HCT116 (cell line): ENCODE measurements around the gene GAP43. TPM values are rescaled to one million over a fixed set of nuclear protein-coding genes. Genes with fewer than 3 reads are reported as not detected.

Experiments
- ATAC-seq: fragments of 200-7000 bp; cut with Tn5 transposase; 2 replicates; pipeline ENCODE4 v1.9.1; 2020; ENCODE audit warnings: mild to moderate bottlenecking, moderate library complexity
- BruUV-seq: library from RNA; stranded (reverse); fragments of 400-500 nt; replicated peaks from 2 replicates; lab custom pipeline; 2021; lab: Mats Ljungman, UMichigan
- CTCF ChIA-PET: fragments of 300-600 bp; sonication (Branson Sonifier 250); formaldehyde crosslinking; loops from one replicate; lab custom pipeline; 2021; ENCODE audit warnings: antibody characterized with exemption; lab: Charles Lee
- POLR2A ChIA-PET: fragments of 300-600, 350-600 bp; sonication (Branson Sonifier 250); formaldehyde crosslinking; loops from one replicate; lab custom pipeline; 2021; ENCODE audit warnings: antibody characterized with exemption; lab: Charles Lee
- RAD21 ChIA-PET, 2 experiments: fragments of 300-600 bp; sonication (Branson Sonifier 250); formaldehyde crosslinking; loops; one replicate each; lab custom pipeline; 2023; ENCODE audit warnings: low total read pairs in 2 of 2; ENCODE audit not compliant: uncharacterized antibody in 2 of 2, unreplicated experiment in 2 of 2, low non-redundant PET in 1 of 2; lab: Charles Lee
- DNase-seq: peaks from one replicate; pipeline ENCODE4 v3.0.0-alpha.2; 2010; ENCODE audit warnings: low read depth, low spot score
- H2AFZ ChIP-seq: fragments of 200-600 bp; shearing (Covaris generic), sonication (generic); 2 replicates; pipeline ENCODE4 v1.6.1; 2017; ENCODE audit warnings: low read depth, mixed run types, mixed read lengths, antibody characterized with exemption, low read length; ENCODE audit not compliant: poor library complexity, severe bottlenecking
- H3K27ac ChIP-seq: 2 replicates; pipeline ENCODE4 v1.5.1; 2012; ENCODE audit warnings: low read depth, low read length
- H3K27me3 ChIP-seq: fragments of 200-600 bp; sonication (generic); 2 replicates; pipeline ENCODE4 v1.6.1; 2016; ENCODE audit warnings: mixed run types, low read length, mixed read lengths; ENCODE audit not compliant: insufficient read depth
- H3K36me3 ChIP-seq, 2 experiments: fragments of 200-500 bp in 1 of 2; fragments of 200-600 bp in 1 of 2; sonication (Bioruptor generic) in 1 of 2; sonication (generic) in 1 of 2; 2 replicates each; pipeline versions ENCODE4 v1.5.1 to v1.6.1; 2014 to 2016; ENCODE audit warnings: low read length in 2 of 2, inconsistent platforms in 1 of 2, mixed read lengths in 1 of 2, mixed run types in 1 of 2; ENCODE audit not compliant: insufficient read depth in 2 of 2, control insufficient read depth in 1 of 2
- H3K4me1 ChIP-seq, 2 experiments: fragments of 200-600 bp in 1 of 2; sonication (generic) in 1 of 2; 2 replicates each; pipeline versions ENCODE4 v1.5.1 to v1.6.1; 2012 to 2017; ENCODE audit warnings: low read length in 2 of 2, inconsistent platforms in 1 of 2, mild to moderate bottlenecking in 1 of 2, mixed read lengths in 1 of 2, mixed run types in 1 of 2, moderate library complexity in 1 of 2; ENCODE audit not compliant: insufficient read depth in 2 of 2, control insufficient read depth in 1 of 2
- H3K4me2 ChIP-seq: fragments of 200-600 bp; sonication (generic); 2 replicates; pipeline ENCODE4 v1.6.1; 2017; ENCODE audit warnings: mixed run types, low read length, mixed read lengths
- H3K4me3 ChIP-seq, 2 experiments: fragments of 200-600 bp in 1 of 2; sonication (generic) in 1 of 2; replicated peaks in 1 of 2; 2 replicates each; pipeline ENCODE4 v1.5.1; 2011 to 2016; ENCODE audit warnings: low read length in 2 of 2, control low read depth in 1 of 2, low read depth in 1 of 2, mild to moderate bottlenecking in 1 of 2, mixed read lengths in 1 of 2, mixed run types in 1 of 2
- H3K79me2 ChIP-seq: fragments of 200-600 bp; sonication (generic); 2 replicates; pipeline ENCODE4 v1.6.1; 2017; ENCODE audit warnings: mild to moderate bottlenecking, mixed run types, low read length, moderate library complexity, mixed read lengths; ENCODE audit not compliant: insufficient read depth
- H3K9ac ChIP-seq: fragments of 200-600 bp; sonication (generic); 2 replicates; pipeline ENCODE4 v1.6.1; 2016; ENCODE audit warnings: low read length, mixed read lengths
- H3K9me2 ChIP-seq: fragments of 200-600 bp; sonication (generic), shearing (Covaris generic); 2 replicates; pipeline ENCODE4 v1.6.1; 2017; ENCODE audit warnings: mixed run types, mild to moderate bottlenecking, moderate library complexity; ENCODE audit not compliant: insufficient read depth
- H3K9me3 ChIP-seq, 2 experiments: fragments of 200-500 bp in 1 of 2; fragments of 200-600 bp in 1 of 2; sonication (Bioruptor generic) in 1 of 2; sonication (generic) in 1 of 2; 2 replicates each; pipeline ENCODE4 v1.6.1; 2014 to 2017; ENCODE audit warnings: low read length in 2 of 2, mixed read lengths in 2 of 2, inconsistent platforms in 1 of 2, low read depth in 1 of 2, mild to moderate bottlenecking in 1 of 2, mixed run types in 1 of 2, moderate library complexity in 1 of 2; ENCODE audit not compliant: control insufficient read depth in 1 of 2, insufficient read depth in 1 of 2
- H4K20me1 ChIP-seq: fragments of 200-600 bp; sonication (generic), shearing (Covaris generic); 2 replicates; pipeline ENCODE4 v1.6.1; 2017; ENCODE audit warnings: mixed run types, mild to moderate bottlenecking, moderate library complexity; ENCODE audit not compliant: insufficient read depth
- ELF1 ChIP-seq: IDR thresholded peaks from 2 replicates; pipeline ENCODE4 v1.6.1; 2012; ENCODE audit warnings: low read depth, borderline replicate concordance
- EZH2phosphoT487 ChIP-seq: fragments of 200-600 bp; IDR thresholded peaks from 2 replicates; pipeline ENCODE4 v1.6.1; 2018; ENCODE audit warnings: antibody characterized with exemption, borderline replicate concordance
- JUND ChIP-seq: IDR thresholded peaks from 2 replicates; pipeline ENCODE4 v1.6.1; 2012
- POLR2AphosphoS5 ChIP-seq: IDR thresholded peaks from 2 replicates; pipeline ENCODE4 v1.6.1; 2011; ENCODE audit warnings: mild to moderate bottlenecking, low read depth, low read length, moderate library complexity
- RAD21 ChIP-seq: IDR thresholded peaks from 2 replicates; pipeline ENCODE4 v1.6.1; 2012; ENCODE audit warnings: low read depth, mild to moderate bottlenecking
- SP1 ChIP-seq: IDR thresholded peaks from 2 replicates; pipeline ENCODE4 v1.6.1; 2012; ENCODE audit warnings: low read depth
- SRF ChIP-seq: IDR thresholded peaks from 2 replicates; pipeline ENCODE4 v1.6.1; 2012; ENCODE audit warnings: low read depth
- YY1 ChIP-seq: IDR thresholded peaks from 2 replicates; pipeline ENCODE4 v1.6.1; 2011; ENCODE audit warnings: low read length, low read depth, moderate library complexity, mild to moderate bottlenecking; ENCODE audit not compliant: insufficient replicate concordance; ENCODE audit errors: extremely low read depth
- ZFX ChIP-seq: fragments of 450-650 bp; IDR thresholded peaks from 2 replicates; pipeline ENCODE4 v1.6.1; 2017
- intact Hi-C: fragments of 100-400 bp; cut with micrococcal nuclease; formaldehyde crosslinking; loops from 2 replicates; pipeline ENCODE4 v1.10.0; 2022
- total RNA-seq: library from RNA; stranded (reverse); gene quantifications from one replicate; pipeline ENCODE4 v1.2.1, GENCODE V29; 2021; ENCODE audit not compliant: unreplicated experiment
- TF ChIP-seq, protein P1 (sequence below): IDR thresholded peaks from 2 replicates; pipeline ENCODE4 v1.6.1; 2012
- TF ChIP-seq, protein P2 (sequence below), 3 experiments: fragments of 200-600 bp in 1 of 3; sonication (generic) in 1 of 3; IDR thresholded peaks in 2 of 3; conservative IDR thresholded peaks in 1 of 3; 2 replicates each; pipeline ENCODE4 v1.5.1; 2012 to 2017; ENCODE audit warnings: low read depth in 2 of 3, low read length in 2 of 3, antibody characterized with exemption in 1 of 3, borderline replicate concordance in 1 of 3, control low read depth in 1 of 3, mild to moderate bottlenecking in 1 of 3, mixed read lengths in 1 of 3, mixed run types in 1 of 3, moderate library complexity in 1 of 3; ENCODE audit not compliant: insufficient read depth in 1 of 3

The GAP43 gene
- total RNA-seq, 1 experiment from 2014 or later: not detected

DNA sequence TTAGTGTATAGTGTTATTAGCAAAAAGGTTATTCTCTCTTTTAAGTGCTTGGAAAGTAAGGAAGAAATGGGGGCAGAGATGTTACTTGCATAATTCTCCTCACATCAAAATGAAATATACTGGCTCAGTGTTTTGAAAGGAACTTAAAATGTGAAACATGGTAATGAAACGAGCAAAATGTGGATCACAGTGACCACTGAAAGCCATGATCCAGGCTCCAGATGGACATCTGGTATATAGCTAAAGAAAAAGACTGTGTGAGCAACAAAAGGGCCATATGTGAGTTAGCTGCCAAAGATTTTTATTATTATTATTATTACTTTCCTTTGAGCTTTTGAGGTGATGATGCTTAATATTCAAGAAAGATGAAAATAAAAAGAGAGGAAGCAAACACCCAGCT is 89.6 kb downstream of the GAP43 start:
- ATAC-seq (no peak), DNase-seq (no peak)
- no TSS peak for BruUV-seq
- no peak overlapping the region for H3K27ac ChIP-seq
- H3K4me2 ChIP-seq: no peak overlapping the region
- H3K27me3 ChIP-seq: no peaks in the 10 kb centered on the region
- no peaks in the 10 kb centered on the region for H3K4me1 ChIP-seq
- no peaks in the 10 kb centered on the region for H3K9me3 ChIP-seq
- ChIA-PET POLR2A (no interaction called here), RAD21 (no interaction called here), CTCF (interaction anchor here (0.7 to 0.8 kb wide), 2 partner anchors 19 to 495 kb away, joined by 3 read pairs; no protein-coding TSS in a partner anchor)
- no peaks in the 10 kb centered on the region for H3K36me3 ChIP-seq
- H4K20me1 ChIP-seq: no peaks in the 10 kb centered on the region
- H3K9ac ChIP-seq: no peak overlapping the region
- H3K9me2 ChIP-seq: no peaks in the 10 kb centered on the region
- no peak overlapping the region for H3K4me3 ChIP-seq
- H2AFZ ChIP-seq: no peak overlapping the region
- no peaks in the 10 kb centered on the region for H3K79me2 ChIP-seq
- TF ChIP-seq SP1: no peak
- no peak for TF ChIP-seq POLR2AphosphoS5
- TF ChIP-seq EZH2phosphoT487: no peak
- TF ChIP-seq ZFX: no peak
- TF ChIP-seq, protein P1, sequence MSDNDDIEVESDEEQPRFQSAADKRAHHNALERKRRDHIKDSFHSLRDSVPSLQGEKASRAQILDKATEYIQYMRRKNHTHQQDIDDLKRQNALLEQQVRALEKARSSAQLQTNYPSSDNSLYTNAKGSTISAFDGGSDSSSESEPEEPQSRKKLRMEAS: no peak
- no peak for TF ChIP-seq ELF1
- no peak for TF ChIP-seq SRF
- no peak for TF ChIP-seq RAD21
- no peak for TF ChIP-seq YY1
- TF ChIP-seq, protein P2, sequence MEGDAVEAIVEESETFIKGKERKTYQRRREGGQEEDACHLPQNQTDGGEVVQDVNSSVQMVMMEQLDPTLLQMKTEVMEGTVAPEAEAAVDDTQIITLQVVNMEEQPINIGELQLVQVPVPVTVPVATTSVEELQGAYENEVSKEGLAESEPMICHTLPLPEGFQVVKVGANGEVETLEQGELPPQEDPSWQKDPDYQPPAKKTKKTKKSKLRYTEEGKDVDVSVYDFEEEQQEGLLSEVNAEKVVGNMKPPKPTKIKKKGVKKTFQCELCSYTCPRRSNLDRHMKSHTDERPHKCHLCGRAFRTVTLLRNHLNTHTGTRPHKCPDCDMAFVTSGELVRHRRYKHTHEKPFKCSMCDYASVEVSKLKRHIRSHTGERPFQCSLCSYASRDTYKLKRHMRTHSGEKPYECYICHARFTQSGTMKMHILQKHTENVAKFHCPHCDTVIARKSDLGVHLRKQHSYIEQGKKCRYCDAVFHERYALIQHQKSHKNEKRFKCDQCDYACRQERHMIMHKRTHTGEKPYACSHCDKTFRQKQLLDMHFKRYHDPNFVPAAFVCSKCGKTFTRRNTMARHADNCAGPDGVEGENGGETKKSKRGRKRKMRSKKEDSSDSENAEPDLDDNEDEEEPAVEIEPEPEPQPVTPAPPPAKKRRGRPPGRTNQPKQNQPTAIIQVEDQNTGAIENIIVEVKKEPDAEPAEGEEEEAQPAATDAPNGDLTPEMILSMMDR (IDR thresholded peaks at IDR 0.05 in 2 of 3, conservative IDR thresholded peaks at IDR 0.05 in 1 of 3; ENCODE audit: borderline replicate concordance in 1 of 3, insufficient read depth in 1 of 3, low read depth in 2 of 3, low read length in 2 of 3): no peak
- TF ChIP-seq JUND: no peak
- TF ChIP-seq, all 23 proteins: peak for 0
- intact Hi-C loops: no loop called here
